Measurements from ENCODE around the gene KRTCAP2.

DNA sequence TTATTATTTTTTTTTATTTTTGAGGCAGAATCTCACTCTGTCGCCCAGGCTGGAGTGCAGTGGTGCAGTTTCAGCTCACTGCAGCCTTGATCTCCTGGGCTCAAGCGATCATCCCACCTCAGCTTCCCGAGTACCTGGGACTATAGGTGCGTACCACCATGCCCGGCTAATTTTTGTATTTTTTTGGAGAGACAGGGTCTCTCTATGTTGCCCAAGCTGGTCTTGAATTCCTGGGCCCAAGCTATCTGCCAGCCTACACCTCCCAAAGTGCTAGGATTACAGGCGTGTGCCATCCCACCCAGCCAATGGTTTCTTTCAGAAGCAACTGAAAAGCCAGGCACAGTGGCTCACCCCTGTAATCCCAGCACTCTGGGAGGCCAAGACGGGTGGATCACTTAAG, 2.3 kb downstream of the KRTCAP2 start:
- TF ChIP-seq, protein P1, sequence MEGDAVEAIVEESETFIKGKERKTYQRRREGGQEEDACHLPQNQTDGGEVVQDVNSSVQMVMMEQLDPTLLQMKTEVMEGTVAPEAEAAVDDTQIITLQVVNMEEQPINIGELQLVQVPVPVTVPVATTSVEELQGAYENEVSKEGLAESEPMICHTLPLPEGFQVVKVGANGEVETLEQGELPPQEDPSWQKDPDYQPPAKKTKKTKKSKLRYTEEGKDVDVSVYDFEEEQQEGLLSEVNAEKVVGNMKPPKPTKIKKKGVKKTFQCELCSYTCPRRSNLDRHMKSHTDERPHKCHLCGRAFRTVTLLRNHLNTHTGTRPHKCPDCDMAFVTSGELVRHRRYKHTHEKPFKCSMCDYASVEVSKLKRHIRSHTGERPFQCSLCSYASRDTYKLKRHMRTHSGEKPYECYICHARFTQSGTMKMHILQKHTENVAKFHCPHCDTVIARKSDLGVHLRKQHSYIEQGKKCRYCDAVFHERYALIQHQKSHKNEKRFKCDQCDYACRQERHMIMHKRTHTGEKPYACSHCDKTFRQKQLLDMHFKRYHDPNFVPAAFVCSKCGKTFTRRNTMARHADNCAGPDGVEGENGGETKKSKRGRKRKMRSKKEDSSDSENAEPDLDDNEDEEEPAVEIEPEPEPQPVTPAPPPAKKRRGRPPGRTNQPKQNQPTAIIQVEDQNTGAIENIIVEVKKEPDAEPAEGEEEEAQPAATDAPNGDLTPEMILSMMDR (conservative IDR thresholded peaks at IDR 0.05; ENCODE audit: low read depth, low read length): no peak
- TF ChIP-seq EZH2 (IDR thresholded peaks at IDR 0.05; ENCODE audit: borderline replicate concordance, low read depth, low read length, poor library complexity, severe bottlenecking): no peak

Measured in A673 (cell line).